Activated T-helper 1 cell treated with Interleukin-2 at 50 U/mL for 16 hours (primary cell): ENCODE measurements around the gene SLC12A8.

Source experiments
- DNase-seq: peaks from one replicate; pipeline ENCODE4 v3.0.0-alpha.2; 2020; ENCODE audit warnings: low read depth

SLC12A8 gene

DNA sequence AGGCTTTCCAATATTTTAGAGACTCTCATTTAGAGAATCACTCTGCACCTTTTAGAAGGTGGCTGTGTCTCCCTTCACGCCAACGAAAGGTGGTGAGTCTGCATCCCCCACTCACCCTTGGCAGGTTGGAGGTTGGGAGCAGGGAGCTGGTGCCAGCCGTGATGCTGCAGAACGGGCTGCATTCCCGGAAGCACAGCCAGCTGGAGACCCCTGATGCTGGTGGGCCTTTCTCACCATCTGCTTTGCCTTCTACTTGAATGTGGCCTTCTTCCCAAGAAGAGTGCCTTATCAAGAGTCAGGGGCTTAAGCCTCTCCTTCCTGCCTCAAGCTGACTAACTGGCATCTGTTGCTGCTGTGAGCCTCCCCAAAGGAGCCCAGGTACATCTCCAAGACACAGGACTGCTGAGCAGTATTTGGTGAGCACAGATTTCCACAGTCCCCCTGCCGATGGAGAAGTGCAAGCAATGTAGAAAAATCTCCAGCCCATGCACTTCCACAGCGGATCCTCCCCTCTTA lies 139.1 kb downstream of the SLC12A8 start:
- DNase-seq: no peak

DNA sequence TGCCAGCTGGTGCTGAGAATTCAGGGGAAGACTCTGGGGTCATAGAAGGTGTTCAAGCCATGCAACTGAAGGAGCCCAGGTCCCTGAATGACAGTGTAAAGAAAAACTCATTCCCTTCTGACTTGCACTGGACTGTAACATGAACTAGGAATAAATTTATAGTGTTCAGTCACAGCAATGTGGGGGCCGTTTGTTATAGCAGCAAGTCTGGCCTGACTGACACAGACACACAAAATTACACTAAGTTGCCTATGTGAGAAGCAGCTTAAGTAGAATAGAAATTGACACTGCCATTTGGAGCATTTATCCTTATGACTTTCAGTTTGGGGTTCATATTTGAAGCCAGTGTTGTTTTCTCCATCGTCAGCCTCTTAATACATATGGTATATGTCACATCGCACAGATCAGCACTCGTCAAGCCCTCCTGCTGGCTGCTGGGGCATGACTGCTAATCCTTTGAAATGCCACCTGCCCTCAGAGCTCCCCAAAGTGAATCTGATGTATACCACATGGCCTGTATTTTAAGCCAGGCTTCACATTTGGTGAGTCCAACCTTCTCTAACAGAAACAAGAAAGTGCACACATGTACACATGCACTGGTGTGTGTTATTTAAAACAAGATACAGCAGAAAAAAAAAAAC lies 139.7 kb downstream of the SLC12A8 start:
- no peak for DNase-seq

GRCh38 chr3:125072301-125072700 lies 140.2 kb downstream of the SLC12A8 start:
- no peak for DNase-seq

- DNase-seq: no peak
Measured at GRCh38 chr3:125069968-125070745, 142.4 kb downstream of the SLC12A8 start.

GRCh38 chr3:125069452-125069851 lies 143.1 kb downstream of the SLC12A8 start:
- DNase-seq: no peak

DNA sequence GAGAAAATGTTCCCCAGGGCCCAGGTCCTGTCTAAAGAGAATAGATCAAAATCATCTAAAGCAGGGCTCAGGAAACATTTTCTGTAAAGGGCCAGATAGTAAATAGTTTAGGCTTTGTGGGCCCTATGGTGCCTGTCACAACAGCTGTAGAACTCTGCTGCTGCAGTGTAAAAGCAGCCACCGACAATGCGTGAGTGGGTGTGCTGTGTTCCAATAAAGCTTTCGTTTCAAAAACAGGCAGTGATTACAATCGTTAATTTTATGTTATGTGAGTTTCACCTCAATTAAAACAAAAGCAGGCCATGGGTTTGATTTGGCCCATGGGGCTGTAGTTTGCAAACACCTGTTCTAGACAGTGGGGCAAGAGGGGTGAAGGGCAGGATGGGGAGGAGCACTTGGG lies 144.3 kb downstream of the SLC12A8 start:
- DNase-seq: no peak

GRCh38 chr3:125067225-125067624 lies 145.3 kb downstream of the SLC12A8 start:
- no peak for DNase-seq

DNA sequence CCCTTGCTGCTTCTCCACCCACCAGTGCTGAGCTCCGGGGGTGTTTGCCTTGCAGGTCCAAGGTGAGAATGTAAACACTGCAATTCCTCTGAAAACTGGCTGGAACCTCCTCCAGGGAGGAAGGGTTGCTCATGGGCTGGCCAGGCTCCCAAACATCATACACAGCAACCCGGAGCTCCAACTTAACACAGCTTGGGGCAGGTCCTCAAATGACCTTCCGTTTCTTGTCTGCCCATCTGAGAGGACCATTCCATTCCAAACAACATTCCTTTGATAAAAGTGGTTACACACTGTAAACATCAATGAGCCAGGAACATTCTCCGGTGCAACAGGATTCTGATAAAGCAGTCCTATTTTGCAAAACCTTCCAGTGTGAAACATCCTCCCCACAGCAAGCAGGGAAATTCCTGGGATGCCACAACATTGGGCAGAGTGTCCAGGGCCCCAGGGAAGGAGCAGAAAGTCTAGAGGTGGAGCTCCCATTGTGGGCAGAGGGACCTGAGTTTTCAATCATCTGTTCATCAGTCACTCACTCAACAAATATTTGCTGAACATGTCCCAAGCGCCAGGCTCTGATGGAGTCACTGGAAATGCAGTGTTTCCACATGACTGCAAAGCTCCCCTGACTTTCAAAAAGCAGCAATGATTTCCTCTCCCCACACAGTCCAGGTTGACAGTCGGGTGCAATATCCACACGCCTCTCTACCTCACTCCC lies 149.5 kb downstream of the SLC12A8 start:
- no peak for DNase-seq

GRCh38 chr3:125061646-125062045 lies 150.9 kb downstream of the SLC12A8 start:
- no peak for DNase-seq

GRCh38 chr3:125061170-125061569 lies 151.4 kb downstream of the SLC12A8 start:
- DNase-seq: no peak

- no peak for DNase-seq
Measured at GRCh38 chr3:125059488-125060245, 152.9 kb downstream of the SLC12A8 start.

DNA sequence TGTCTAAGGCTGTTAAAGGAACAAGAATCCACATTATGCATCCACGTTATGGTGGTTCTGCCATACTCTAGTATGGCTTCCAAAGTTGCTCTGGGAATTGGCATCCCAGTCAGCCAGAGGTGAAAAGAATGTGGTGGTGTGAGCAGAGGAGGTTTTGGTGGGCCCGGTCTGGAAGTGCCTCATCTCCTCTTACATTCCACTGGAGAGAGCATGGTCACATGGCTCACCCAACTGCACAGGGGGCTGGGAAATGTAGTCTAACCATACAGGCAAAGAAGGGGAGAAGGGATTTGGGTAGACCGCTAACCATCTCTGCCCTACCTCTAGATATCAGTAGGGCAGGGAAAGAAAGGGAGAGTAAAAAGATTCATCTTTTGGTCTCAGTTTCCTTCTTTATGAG lies 153.6 kb downstream of the SLC12A8 start:
- DNase-seq: no peak

GRCh38 chr3:125058529-125058928 lies 154.0 kb downstream of the SLC12A8 start:
- no peak for DNase-seq

- no peak for DNase-seq
Measured at GRCh38 chr3:125057186-125057850, 155.2 kb downstream of the SLC12A8 start.

GRCh38 chr3:125055913-125056745 lies 156.4 kb downstream of the SLC12A8 start, which contains the start of gene HEG1:
Gene HEG1 (minus strand): TSS chr3:125055997. CDS start chr3:125055890, 107 bp downstream.
- DNase-seq: peak; percentile 65

DNA sequence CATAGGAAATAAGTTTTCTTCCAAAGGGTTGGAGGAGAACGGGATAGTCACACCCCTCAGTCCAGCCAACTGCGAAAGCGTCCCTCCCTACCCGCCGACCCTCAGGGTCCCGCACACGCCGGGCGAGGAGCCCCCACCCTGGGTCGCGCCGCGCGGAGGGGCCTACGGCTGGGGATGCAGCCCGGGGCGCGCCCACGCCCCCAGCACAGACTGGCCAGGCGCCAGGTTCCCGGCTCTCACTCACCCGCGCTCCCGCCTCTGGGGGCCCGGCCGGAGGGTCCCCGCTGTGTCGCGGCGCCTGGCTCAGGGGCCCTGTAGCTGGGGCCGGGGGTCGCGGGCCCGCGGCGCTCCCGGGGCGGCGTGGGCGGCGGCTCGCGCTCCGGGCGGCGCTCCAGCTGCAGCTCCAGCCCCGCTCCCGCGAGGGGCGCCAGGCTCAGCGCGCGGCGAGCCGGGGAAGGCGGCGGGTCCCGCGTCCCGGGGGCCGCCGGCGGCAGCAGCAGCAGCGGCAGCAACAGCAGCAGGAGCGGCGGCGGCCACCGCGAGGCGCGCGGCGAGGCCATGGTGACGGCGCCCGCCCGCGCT lies 157.1 kb downstream of the SLC12A8 start:
- peak; percentile 5 for DNase-seq

- DNase-seq: no peak
Measured at GRCh38 chr3:125054449-125055329, 157.9 kb downstream of the SLC12A8 start.

- DNase-seq: no peak
Measured at GRCh38 chr3:125054062-125054448, 158.5 kb downstream of the SLC12A8 start.

- no peak for DNase-seq
Measured at GRCh38 chr3:125053304-125053699, 159.2 kb downstream of the SLC12A8 start.
